DOHH2 (cell line): ENCODE data around the gene MROH7.

Experiments used
- EZH2phosphoT487 ChIP-seq: fragments of 200-600 bp; sonication (generic); IDR thresholded peaks from 2 replicates; pipeline ENCODE4 v1.6.1; 2017; ENCODE audit warnings: borderline replicate concordance, mild to moderate bottlenecking, antibody characterized with exemption, low read length, moderate library complexity, mixed read lengths
- TF ChIP-seq, protein P1 (sequence below): fragments of 200-600 bp; sonication (generic); IDR thresholded peaks from one replicate; pipeline ENCODE4 v1.5.1; 2014; ENCODE audit warnings: antibody characterized with exemption, mild to moderate bottlenecking, low read depth, low read length; ENCODE audit not compliant: poor library complexity, severe bottlenecking

DNA sequence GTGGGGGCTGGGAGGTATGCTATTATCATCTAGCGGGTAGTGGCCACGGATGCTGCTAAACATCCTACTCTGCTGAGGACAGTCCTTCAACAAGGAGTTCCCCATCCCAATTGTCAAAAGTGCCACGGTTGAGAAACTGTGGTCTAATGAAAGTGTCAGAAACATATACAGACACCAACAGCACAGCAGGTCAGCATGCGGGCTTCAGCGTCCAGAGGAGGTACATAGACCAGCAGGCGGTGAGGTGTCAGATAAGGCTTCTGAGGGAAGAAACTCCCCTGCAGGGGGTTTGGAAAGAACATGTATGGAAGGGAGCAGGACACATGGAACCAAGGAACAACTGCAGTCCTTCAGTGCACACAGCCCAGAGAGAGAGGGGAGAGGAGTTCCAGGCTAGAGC lies 69.3 kb downstream of the MROH7 start:
- TF ChIP-seq, protein P1, sequence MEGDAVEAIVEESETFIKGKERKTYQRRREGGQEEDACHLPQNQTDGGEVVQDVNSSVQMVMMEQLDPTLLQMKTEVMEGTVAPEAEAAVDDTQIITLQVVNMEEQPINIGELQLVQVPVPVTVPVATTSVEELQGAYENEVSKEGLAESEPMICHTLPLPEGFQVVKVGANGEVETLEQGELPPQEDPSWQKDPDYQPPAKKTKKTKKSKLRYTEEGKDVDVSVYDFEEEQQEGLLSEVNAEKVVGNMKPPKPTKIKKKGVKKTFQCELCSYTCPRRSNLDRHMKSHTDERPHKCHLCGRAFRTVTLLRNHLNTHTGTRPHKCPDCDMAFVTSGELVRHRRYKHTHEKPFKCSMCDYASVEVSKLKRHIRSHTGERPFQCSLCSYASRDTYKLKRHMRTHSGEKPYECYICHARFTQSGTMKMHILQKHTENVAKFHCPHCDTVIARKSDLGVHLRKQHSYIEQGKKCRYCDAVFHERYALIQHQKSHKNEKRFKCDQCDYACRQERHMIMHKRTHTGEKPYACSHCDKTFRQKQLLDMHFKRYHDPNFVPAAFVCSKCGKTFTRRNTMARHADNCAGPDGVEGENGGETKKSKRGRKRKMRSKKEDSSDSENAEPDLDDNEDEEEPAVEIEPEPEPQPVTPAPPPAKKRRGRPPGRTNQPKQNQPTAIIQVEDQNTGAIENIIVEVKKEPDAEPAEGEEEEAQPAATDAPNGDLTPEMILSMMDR: no peak
- TF ChIP-seq EZH2phosphoT487: no peak
